Measurements from ENCODE around the gene CHCHD3.
"Not testable (repeated sequence)": the region's sequence is repeated elsewhere in the genome, so short reads cannot be mapped to it uniquely, and the experiment has no call there.

- TF ChIP-seq CTCF (IDR thresholded peaks at IDR 0.05; ENCODE audit: low read depth, low read length); EZH2phosphoT487 (IDR thresholded peaks at IDR 0.05; ENCODE audit: low read depth): not testable (repeated sequence)
Observed at GRCh38 chr7:132898641-132899175, 183.2 kb downstream of the CHCHD3 start.
